IMR-90 (cell line): ENCODE measurements around the gene SLC25A25. TPM values are rescaled to one million over a fixed set of nuclear protein-coding genes. Genes with fewer than 3 reads are reported as not detected.

Experiments
- ATAC-seq: fragments of 200-7000 bp; cut with Tn5 transposase; 2 replicates; pipeline ENCODE4 v1.9.1; 2020; ENCODE audit warnings: low read depth, mild to moderate bottlenecking, moderate library complexity
- BruUV-seq: library from RNA; stranded (reverse); fragments of 400-500 nt; replicated peaks from 2 replicates; lab custom pipeline; 2021; lab: Mats Ljungman, UMichigan
- CTCF ChIA-PET: fragments of 300-600 bp; formaldehyde crosslinking; extraction: SDS; loops from one replicate; lab custom pipeline; 2021; ENCODE audit warnings: antibody characterized with exemption; lab: Yijun Ruan, JAX
- POLR2A ChIA-PET: fragments of 300-600 bp; sonication (Branson Sonifier 250); formaldehyde crosslinking; loops from one replicate; lab custom pipeline; 2022; ENCODE audit warnings: antibody characterized with exemption; ENCODE audit not compliant: unreplicated experiment; lab: Charles Lee
- DNase-seq: peaks from one replicate; pipeline ENCODE4 v3.0.0; 2013
- H2AFZ ChIP-seq: replicated peaks from 2 replicates; pipeline ENCODE3; 2013; ENCODE audit warnings: low read length, mild to moderate bottlenecking; ENCODE audit not compliant: poor library complexity
- H2AK5ac ChIP-seq: 2 replicates; pipeline ENCODE4 v1.6.1; 2013; ENCODE audit warnings: low read depth, low read length, inconsistent platforms
- H2AK9ac ChIP-seq: replicated peaks from 2 replicates; pipeline ENCODE3; 2013; ENCODE audit warnings: mild to moderate bottlenecking, low read depth, low read length, moderate library complexity; ENCODE audit not compliant: poor library complexity
- H2BK120ac ChIP-seq: 2 replicates; pipeline ENCODE4 v1.6.1; 2013; ENCODE audit warnings: low read depth, low read length, inconsistent platforms
- H2BK15ac ChIP-seq: 3 replicates; pipeline ENCODE4 v1.6.1; 2013; ENCODE audit warnings: low read depth, low read length, inconsistent platforms
- H2BK20ac ChIP-seq: 2 replicates; pipeline ENCODE4 v1.6.1; 2013; ENCODE audit warnings: low read depth, mild to moderate bottlenecking, inconsistent platforms, low read length, moderate library complexity
- H2BK5ac ChIP-seq: 2 replicates; pipeline ENCODE4 v1.6.1; 2013; ENCODE audit warnings: mild to moderate bottlenecking, low read depth, low read length, inconsistent platforms; ENCODE audit not compliant: poor library complexity, severe bottlenecking
- H3K14ac ChIP-seq: replicated peaks from 2 replicates; pipeline ENCODE4 v1.6.1; 2013; ENCODE audit warnings: low read depth, low read length, inconsistent platforms
- H3K18ac ChIP-seq: 2 replicates; pipeline ENCODE4 v1.6.1; 2013; ENCODE audit warnings: low read depth, low read length, control low read depth
- H3K23ac ChIP-seq: 2 replicates; pipeline ENCODE4 v1.6.1; 2013; ENCODE audit warnings: low read depth, low read length, inconsistent platforms
- H3K27ac ChIP-seq: 2 replicates; pipeline ENCODE4 v1.5.1; 2013; ENCODE audit warnings: mild to moderate bottlenecking, control low read depth, low read length; ENCODE audit not compliant: insufficient read depth
- H3K27me3 ChIP-seq: 2 replicates; pipeline ENCODE4 v1.6.1; 2013; ENCODE audit warnings: low read length; ENCODE audit not compliant: control insufficient read depth, insufficient read depth
- H3K36me3 ChIP-seq: 2 replicates; pipeline ENCODE4 v1.6.1; 2013; ENCODE audit warnings: low read length, mixed read lengths; ENCODE audit not compliant: control insufficient read depth, insufficient read depth
- H3K4ac ChIP-seq: 2 replicates; pipeline ENCODE4 v1.6.1; 2013; ENCODE audit warnings: low read depth, low read length, inconsistent platforms
- H3K4me1 ChIP-seq: 2 replicates; pipeline ENCODE4 v1.6.1; 2013; ENCODE audit warnings: low read length, mixed read lengths; ENCODE audit not compliant: control insufficient read depth, insufficient read depth
- H3K4me2 ChIP-seq: 2 replicates; pipeline ENCODE4 v1.6.1; 2013; ENCODE audit warnings: low read depth, mild to moderate bottlenecking, control low read depth, low read length, moderate library complexity
- H3K4me3 ChIP-seq: 2 replicates; pipeline ENCODE4 v1.5.1; 2013; ENCODE audit warnings: low read depth, mild to moderate bottlenecking, control low read depth, low read length, moderate library complexity; ENCODE audit not compliant: insufficient read depth
- H3K56ac ChIP-seq: 2 replicates; pipeline ENCODE4 v1.6.1; 2013; ENCODE audit warnings: low read length, inconsistent platforms; ENCODE audit not compliant: insufficient read depth; ENCODE audit errors: extremely low read depth
- H3K79me1 ChIP-seq, 2 experiments: 2 replicates each; pipeline ENCODE4 v1.6.1; 2013; ENCODE audit warnings: low read length in 2 of 2, inconsistent platforms in 1 of 2, low read depth in 1 of 2
- H3K9ac ChIP-seq: 2 replicates; pipeline ENCODE4 v1.6.1; 2013; ENCODE audit warnings: low read depth, low read length, control low read depth
- H3K9me1 ChIP-seq: 2 replicates; pipeline ENCODE4 v1.6.1; 2013; ENCODE audit warnings: low read length, inconsistent platforms; ENCODE audit not compliant: insufficient read depth
- H3K9me3 ChIP-seq: 2 replicates; pipeline ENCODE4 v1.6.1; 2013; ENCODE audit warnings: low read length; ENCODE audit not compliant: control insufficient read depth, insufficient read depth
- H4K20me1 ChIP-seq: 2 replicates; pipeline ENCODE4 v1.6.1; 2013; ENCODE audit warnings: low read length, inconsistent platforms; ENCODE audit not compliant: insufficient read depth
- H4K5ac ChIP-seq: 2 replicates; pipeline ENCODE4 v1.6.1; 2013; ENCODE audit warnings: mild to moderate bottlenecking, low read depth, low read length, control low read depth
- H4K8ac ChIP-seq, 2 experiments: 2 replicates each; pipeline ENCODE4 v1.6.1; 2013; ENCODE audit warnings: low read depth in 2 of 2, low read length in 2 of 2, control low read depth in 1 of 2, inconsistent platforms in 1 of 2
- H4K91ac ChIP-seq: 2 replicates; pipeline ENCODE4 v1.6.1; 2013; ENCODE audit warnings: low read depth, low read length, inconsistent platforms; ENCODE audit not compliant: insufficient read depth
- BHLHE40 ChIP-seq: fragments of 150-350 bp; IDR thresholded peaks from 2 replicates; pipeline ENCODE4 v1.6.1; 2016; ENCODE audit warnings: mild to moderate bottlenecking, low read depth, low read length
- CHD1 ChIP-seq: IDR thresholded peaks from 2 replicates; pipeline ENCODE4 v1.6.1; 2012; ENCODE audit warnings: low read depth, low read length, improper control_type of control experiment
- MAFK ChIP-seq: IDR thresholded peaks from 2 replicates; pipeline ENCODE4 v1.6.1; 2012; ENCODE audit warnings: low read depth, low read length, improper control_type of control experiment
- MAZ ChIP-seq: IDR thresholded peaks from 2 replicates; pipeline ENCODE4 v1.6.1; 2012; ENCODE audit warnings: low read depth, mild to moderate bottlenecking, low read length, improper control_type of control experiment, moderate library complexity, borderline replicate concordance
- MXI1 ChIP-seq: IDR thresholded peaks from 2 replicates; pipeline ENCODE4 v1.6.1; 2012; ENCODE audit warnings: low read depth, mild to moderate bottlenecking, low read length, moderate library complexity, borderline replicate concordance
- RFX5 ChIP-seq: IDR thresholded peaks from 2 replicates; pipeline ENCODE4 v1.8.0; 2012; ENCODE audit warnings: low read depth, mild to moderate bottlenecking, low read length, moderate library complexity
- WGBS, 2 experiments: methylation state at CpG; one replicate each; pipeline versions ENCODE4 v1.1.5 to v1.1.7; 2013; ENCODE audit warnings: missing lambda C conversion rate in 2 of 2; ENCODE audit not compliant: insufficient read length in 1 of 2; ENCODE audit errors: extremely low coverage in 2 of 2; 5-methylcytosine and 5-hydroxymethylcytosine counted together
- dilution Hi-C: fragments of 300-500 bp; cut with HindIII; formaldehyde crosslinking; loops from one replicate; pipeline ENCODE4 v1.14.3; 2018; ENCODE audit warnings: low sequenced_read_pairs; ENCODE audit not compliant: unreplicated experiment
- in situ Hi-C: fragments of 300-500 bp; cut with MboI; formaldehyde crosslinking; loops from 3 replicates; pipeline ENCODE4 v1.14.3; 2019; ENCODE audit warnings: low sequenced_read_pairs, inconsistent platforms, mixed read lengths
- intact Hi-C: fragments of 100-400 bp; cut with micrococcal nuclease; formaldehyde crosslinking; loops from 2 replicates; pipeline ENCODE4 v1.10.0; 2022
- polyA plus RNA-seq, 3 experiments: library from polyadenylated mRNA; depleted of rRNA; stranded (reverse); fragments of >200 nt; gene quantifications; 2 replicates each; pipeline ENCODE4 v1.2.3, GENCODE V29; 2012; ENCODE audit warnings: low replicate concordance in 1 of 3
- total RNA-seq: library from RNA; depleted of rRNA; stranded (reverse); fragments of >200 nt; gene quantifications from 2 replicates; pipeline ENCODE4 v1.2.3, GENCODE V29; 2012
- TF ChIP-seq, protein P1 (sequence below): fragments of 150-350 bp; IDR thresholded peaks from 2 replicates; pipeline ENCODE4 v1.6.1; 2017; ENCODE audit warnings: mild to moderate bottlenecking, antibody characterized with exemption, low read length, low read depth
- TF ChIP-seq, protein P2 (sequence below): conservative IDR thresholded peaks from 2 replicates; pipeline ENCODE4 v1.5.1; 2012; ENCODE audit warnings: mild to moderate bottlenecking, low read depth, low read length, improper control_type of control experiment

The SLC25A25 gene
- total and polyA plus RNA-seq, 2 of the 4 experiments (the other 2 are of a cell fraction): 14.0 to 17.9 TPM

DNA sequence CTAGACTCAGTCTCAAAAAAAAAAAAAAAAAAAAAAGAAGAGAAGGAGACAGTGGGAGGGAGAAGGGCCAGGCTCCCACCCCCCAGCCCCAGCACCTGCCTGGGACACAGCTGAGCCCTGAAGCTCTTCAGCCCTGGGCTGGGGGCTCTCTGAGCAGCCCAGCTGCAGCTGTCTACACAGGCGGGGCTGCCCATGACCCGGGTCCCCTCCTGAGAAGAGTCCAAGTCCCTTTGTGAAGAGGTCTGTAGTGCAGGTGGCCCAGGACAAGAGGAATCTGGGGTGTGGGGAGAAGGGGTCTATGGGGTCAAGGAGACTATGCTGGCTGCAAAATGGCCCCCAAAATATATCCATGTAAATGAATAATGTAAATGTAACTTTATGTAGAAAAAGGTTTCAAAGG lies 74.6 kb downstream of the SLC25A25 start:
- Histone ChIP-seq H4K8ac (no peak overlapping the region), H3K56ac (no peak overlapping the region), H3K4me3 (no peak overlapping the region), H3K4ac (no peak overlapping the region), H4K20me1 (no peaks in the 10 kb centered on the region), H3K23ac (no peak overlapping the region), H2BK120ac (no peak overlapping the region), H4K5ac (no peak overlapping the region), H3K27ac (no peak overlapping the region), H3K14ac (no peak overlapping the region), H3K9me1 (0 out of 2 replicates have a peak, but pooled peaks cover 2% of the 10 kb centered on the region), H2AK9ac (no peak overlapping the region), H2BK15ac (no peak overlapping the region), H3K27me3 (peaks cover 2% of the 10 kb centered on the region; the same call in 1 of the 2 replicates), H2AFZ (no peak overlapping the region), H2BK5ac (no peak overlapping the region), H4K91ac (no peak overlapping the region), H3K9me3 (no peaks in the 10 kb centered on the region), H3K36me3 (no peaks in the 10 kb centered on the region), H2AK5ac (no peak overlapping the region), H3K4me1 (no peaks in the 10 kb centered on the region), H3K18ac (no peak overlapping the region), H3K4me2 (no peak overlapping the region), H3K9ac (no peak overlapping the region), H2BK20ac (no peak overlapping the region), H3K79me1 (no peaks in the 10 kb centered on the region)
- dilution Hi-C loops (no loop called here), in situ Hi-C loops (no loop called here), intact Hi-C loops (no loop called here)
- CTCF ChIA-PET: no interaction called here
- WGBS, 2 experiments: no CpG with 5 or more reads among the region's 2 CpGs
- ATAC-seq (no peak), DNase-seq (no peak)
- TF ChIP-seq RFX5: no peak
- no peak for TF ChIP-seq MXI1
- TF ChIP-seq, protein P1, sequence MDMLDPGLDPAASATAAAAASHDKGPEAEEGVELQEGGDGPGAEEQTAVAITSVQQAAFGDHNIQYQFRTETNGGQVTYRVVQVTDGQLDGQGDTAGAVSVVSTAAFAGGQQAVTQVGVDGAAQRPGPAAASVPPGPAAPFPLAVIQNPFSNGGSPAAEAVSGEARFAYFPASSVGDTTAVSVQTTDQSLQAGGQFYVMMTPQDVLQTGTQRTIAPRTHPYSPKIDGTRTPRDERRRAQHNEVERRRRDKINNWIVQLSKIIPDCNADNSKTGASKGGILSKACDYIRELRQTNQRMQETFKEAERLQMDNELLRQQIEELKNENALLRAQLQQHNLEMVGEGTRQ: no peak
- TF ChIP-seq MAZ: no peak
- TF ChIP-seq BHLHE40: no peak
- no peak for TF ChIP-seq CHD1
- TF ChIP-seq, protein P2, sequence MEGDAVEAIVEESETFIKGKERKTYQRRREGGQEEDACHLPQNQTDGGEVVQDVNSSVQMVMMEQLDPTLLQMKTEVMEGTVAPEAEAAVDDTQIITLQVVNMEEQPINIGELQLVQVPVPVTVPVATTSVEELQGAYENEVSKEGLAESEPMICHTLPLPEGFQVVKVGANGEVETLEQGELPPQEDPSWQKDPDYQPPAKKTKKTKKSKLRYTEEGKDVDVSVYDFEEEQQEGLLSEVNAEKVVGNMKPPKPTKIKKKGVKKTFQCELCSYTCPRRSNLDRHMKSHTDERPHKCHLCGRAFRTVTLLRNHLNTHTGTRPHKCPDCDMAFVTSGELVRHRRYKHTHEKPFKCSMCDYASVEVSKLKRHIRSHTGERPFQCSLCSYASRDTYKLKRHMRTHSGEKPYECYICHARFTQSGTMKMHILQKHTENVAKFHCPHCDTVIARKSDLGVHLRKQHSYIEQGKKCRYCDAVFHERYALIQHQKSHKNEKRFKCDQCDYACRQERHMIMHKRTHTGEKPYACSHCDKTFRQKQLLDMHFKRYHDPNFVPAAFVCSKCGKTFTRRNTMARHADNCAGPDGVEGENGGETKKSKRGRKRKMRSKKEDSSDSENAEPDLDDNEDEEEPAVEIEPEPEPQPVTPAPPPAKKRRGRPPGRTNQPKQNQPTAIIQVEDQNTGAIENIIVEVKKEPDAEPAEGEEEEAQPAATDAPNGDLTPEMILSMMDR: no peak
- no peak for TF ChIP-seq MAFK
- BruUV-seq: no TSS peak
- POLR2A ChIA-PET: interaction anchor here (0.7 kb wide), 1 partner anchor 17 kb away, joined by 3 read pairs; the partner anchor contains the start of gene BBLN
